Loucy (cell line): ENCODE measurements around the gene PIGP.

ENCODE experiments used
- CTCF ChIP-seq: fragments of 200-600 bp; sonication (generic); conservative IDR thresholded peaks from 2 replicates; pipeline ENCODE4 v1.5.1; 2014; ENCODE audit warnings: mild to moderate bottlenecking, antibody characterized with exemption, low read length
- EZH2phosphoT487 ChIP-seq: fragments of 200-600 bp; IDR thresholded peaks from 2 replicates; pipeline ENCODE4 v1.6.1; 2018; ENCODE audit warnings: antibody characterized with exemption, mild to moderate bottlenecking, moderate library complexity, borderline replicate concordance

GRCh38 chr21:37065561-37066177 lies 7.2 kb downstream of the PIGP start:
- no peak for TF ChIP-seq CTCF
- no peak for TF ChIP-seq EZH2phosphoT487
